Adipose tissue (tissue), 3 donors: Measurements from ENCODE around the gene COL18A1. TPM values are rescaled to one million over a fixed set of nuclear protein-coding genes. Genes with fewer than 3 reads are reported as not detected.
A peak's percentile ranks its signal among the peaks of the same experiment; 100 is the strongest.

ENCODE experiments used
- H3K27ac ChIP-seq: one replicate; pipeline ENCODE4 v1.5.1; 2013; ENCODE audit warnings: low read depth, low read length
- WGBS, 3 donors: extraction: QIAGEN DNeasy Blood & Tissue Kit; methylation state at CpG; one replicate each; pipeline ENCODE4 v1.1.7; 2013; 5-methylcytosine and 5-hydroxymethylcytosine counted together
- polyA plus RNA-seq, 3 donors: library from polyadenylated mRNA; stranded (reverse); fragments of 200-250 nt; gene quantifications; one replicate each; pipeline ENCODE4 v1.2.3, GENCODE V29; 2013
- donor health status: healthy with polysubstance abuse.
- donor health status: Bipolar disorder and iron deficiency.
- donor health status: healthy.

COL18A1 gene
- polyA plus RNA-seq, 3 donors: 42.2 to 93.6 (median 50.6) TPM

DNA sequence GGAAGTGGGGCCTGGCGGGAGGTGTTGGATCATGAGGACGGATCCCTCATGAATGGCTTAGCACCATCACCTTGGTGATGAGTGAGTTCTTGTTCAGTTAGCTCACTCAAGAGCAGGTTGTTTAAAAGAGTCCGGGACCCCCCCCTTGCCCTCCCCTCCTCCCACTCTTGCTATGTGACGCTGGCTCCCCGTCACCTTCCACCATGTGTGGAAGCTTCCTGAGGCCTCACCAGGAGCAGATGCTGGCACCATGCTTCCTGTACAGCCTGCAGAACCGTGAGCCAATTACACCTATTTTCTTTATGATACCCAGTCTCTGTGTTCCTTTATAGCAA is 140.2 kb downstream of the COL18A1 start:
- WGBS, 3 donors: 95 to 96% (median 95%) methylated on average over 6 of the region's 6 CpGs
- no peak overlapping the region for H3K27ac ChIP-seq

DNA sequence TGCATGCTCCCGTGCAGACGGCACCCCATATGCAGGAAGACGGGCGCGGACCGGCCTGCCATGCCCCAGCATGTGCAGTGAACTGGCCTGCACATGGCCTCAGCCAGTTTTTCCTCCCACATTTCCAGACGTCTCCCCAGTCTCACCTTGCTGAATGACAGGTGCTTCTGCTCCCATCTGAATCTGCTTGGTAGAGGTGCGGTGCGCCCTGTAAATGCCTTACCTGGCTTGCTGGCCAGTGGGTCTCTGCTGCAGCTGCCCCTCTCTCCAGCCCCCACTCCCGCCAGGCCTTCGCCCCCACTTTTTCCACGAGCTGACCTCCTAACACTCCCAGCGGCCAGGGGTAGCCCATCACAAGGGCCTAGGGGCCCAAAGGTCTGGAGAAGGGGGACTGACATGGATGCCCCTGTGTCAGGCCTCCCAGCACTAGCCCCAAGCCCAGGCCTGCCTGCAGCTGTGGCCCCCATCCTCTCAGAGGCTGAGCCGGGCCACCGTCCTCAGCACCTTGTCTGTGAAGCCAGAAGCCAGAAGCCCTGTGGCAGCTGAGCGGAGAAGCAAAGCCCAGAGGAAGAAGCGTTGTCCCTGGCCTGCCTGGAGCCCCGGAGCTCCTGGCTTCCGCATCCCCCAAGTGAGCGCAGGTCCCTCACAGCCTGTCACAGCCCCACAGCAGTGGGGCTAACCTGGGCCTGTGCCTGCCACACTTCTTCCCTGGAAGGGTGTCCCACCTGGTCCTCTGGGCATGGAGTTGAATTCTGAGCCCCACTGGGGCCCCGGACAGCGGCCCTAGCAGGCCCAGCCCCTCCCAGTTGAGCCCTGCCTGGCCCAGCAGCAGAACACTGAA is 140.9 kb downstream of the COL18A1 start:
- WGBS, 3 donors: 88 to 92% (median 90%) methylated on average over 22 of the region's 22 CpGs

GRCh38 chr21:45546636-45547544 is 141.9 kb downstream of the COL18A1 start:
- WGBS, 3 donors: 69 to 83% (median 81%) methylated on average over 16 of the region's 16 CpGs
- H3K27ac ChIP-seq: no peak overlapping the region

More for the DNA sequence above, 140.9 kb downstream of the COL18A1 start:
- H3K27ac ChIP-seq: no peak overlapping the region

DNA sequence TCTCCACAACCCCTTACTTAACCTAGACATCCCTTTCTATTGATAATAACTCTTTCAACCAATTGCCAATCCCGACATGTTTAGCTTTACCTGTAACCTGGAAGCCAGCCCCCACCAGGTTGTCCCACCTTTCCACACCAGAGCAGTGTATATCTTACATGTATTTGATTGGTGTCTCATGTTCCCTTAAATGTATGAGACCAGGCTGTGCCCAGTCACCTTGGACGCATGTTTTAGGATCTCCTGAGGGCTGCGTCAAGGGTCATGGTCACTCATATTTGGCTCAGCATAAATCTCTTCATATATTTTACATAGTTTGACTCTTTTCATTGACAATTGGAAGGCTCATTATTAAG is 142.6 kb downstream of the COL18A1 start:
- 56 to 92% (median 90%) methylated on average over 3 of the region's 3 CpGs for WGBS, 3 donors
- no peak overlapping the region for H3K27ac ChIP-seq

- H3K27ac ChIP-seq: no peak overlapping the region
- WGBS, 3 donors: 61 to 76% (median 75%) methylated on average over 9 of the region's 9 CpGs
These were observed 143.9 kb downstream of the COL18A1 start for GRCh38 chr21:45548711-45549491.

DNA sequence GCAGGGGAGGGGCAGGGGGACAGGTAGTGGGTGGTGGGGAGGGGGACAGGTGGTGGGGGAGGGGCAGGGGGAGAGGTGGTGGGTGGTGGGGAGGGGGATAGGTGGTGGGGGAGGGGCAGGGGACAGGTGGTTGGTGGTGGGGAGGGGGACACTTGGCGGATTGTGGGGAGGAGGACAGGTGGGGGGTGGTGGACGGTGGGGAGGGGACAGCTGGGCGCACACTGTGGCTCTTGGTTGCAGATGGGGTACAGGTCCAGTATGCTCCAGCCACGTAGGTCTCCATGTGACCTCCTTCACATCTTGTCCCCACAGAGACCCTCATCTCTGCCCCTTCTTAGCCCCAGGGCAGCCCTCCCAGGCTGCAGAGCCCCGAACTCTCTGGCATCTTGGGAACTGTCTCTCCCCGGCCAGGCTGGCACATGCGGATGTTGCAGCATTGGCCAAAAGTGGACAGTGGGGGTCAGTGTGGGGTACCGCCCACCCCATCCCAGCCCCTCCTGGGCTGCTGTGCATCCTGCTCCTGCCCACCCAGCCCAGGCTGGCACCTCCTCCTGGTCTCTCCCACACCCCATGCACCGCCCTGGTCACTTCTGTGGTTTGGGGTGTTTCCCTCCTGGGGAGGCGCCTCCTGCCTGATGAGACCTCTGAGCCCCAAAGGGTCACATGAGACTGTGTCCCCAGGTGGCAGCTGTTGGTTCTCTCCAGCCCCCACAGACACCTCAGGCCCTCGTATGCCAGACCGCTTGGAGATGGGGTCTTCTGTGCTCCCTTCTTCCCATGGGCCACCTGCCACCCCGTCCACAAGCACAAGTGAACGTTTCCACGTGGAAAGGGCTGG is 144.9 kb downstream of the COL18A1 start:
- H3K27ac ChIP-seq: peak overlapping the region; percentile 89
- WGBS, 3 donors: 57 to 71% (median 59%) methylated on average over 13 to 15 of the region's 15 CpGs

DNA sequence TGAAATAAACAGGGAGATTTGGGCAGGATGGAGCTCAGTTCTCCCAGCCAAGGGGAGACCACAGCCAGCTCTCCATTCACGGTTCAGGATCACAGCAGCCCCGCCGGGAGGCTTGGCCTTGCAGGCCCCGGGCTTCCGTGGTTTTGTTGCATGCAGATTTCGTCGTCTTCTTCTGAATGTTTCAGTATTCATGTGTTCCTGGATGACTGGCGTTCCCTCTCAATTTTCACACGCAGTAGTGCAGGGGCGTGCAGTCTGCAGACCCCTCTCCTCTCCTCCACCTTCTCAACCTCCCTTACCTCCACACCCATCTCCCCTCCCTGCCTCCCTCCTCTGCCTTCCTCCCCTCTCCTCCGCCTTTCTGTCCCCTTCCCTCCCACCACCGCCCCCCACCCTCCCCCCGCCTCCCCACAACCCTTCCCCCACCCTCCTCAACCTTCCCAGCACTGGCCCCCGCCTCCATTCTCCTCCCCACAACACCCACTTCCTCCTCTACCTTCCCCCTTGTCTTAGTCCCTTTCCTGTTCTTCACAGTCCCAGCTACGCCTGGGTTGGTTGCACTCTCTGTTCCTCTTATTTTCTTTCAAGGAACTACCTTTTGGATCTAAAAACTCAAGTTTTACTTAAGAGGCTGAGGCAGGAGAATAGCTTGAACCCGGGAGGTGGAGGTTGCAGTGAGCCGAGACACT is 145.7 kb downstream of the COL18A1 start:
- H3K27ac ChIP-seq: peak overlapping the region; percentile 89
- 30 to 47% (median 36%) methylated on average over 15 to 17 of the region's 17 CpGs for WGBS, 3 donors

- no peak overlapping the region for H3K27ac ChIP-seq
- 33 to 63% (median 36%) methylated on average over 8 of the region's 8 CpGs for WGBS, 3 donors
These were observed 146.4 kb downstream of the COL18A1 start for GRCh38 chr21:45551316-45551715.

GRCh38 chr21:45551783-45552695 is 147.1 kb downstream of the COL18A1 start:
- WGBS, 3 donors: 85 to 89% (median 86%) methylated on average over 35 of the region's 35 CpGs
- no peak overlapping the region for H3K27ac ChIP-seq

DNA sequence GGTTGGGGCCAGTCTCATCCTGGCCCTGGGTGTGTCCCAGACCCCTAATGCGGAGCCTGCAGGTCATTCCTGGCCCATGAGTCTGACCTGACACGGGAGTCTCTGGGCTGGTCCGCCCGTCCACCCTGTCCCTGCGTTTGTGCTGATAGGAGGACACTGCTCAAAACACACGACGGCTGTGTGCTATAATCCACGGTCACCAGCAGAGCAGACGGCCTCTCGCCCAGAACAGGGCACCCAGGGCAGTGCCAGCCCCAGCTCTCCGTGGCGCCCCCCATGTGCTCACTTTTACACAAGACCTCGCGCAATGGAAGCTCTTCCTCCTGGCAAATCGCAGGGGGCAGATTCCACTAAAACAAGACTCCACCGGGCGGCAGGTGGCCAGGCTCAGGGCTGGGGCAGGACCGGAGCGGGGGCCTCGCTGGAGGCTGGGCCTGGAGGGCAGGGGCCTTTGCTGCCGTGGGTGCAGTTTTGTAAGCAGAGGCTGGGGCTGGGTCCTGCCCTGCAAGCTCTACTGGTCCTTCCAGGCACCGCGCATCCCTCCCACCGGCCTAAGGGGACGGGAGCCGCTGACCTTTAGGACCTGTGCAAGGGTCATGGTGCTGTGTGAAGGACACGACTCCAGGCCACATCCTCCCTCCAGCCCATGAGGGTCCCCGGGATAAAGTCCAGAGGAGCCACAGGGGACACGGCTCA is 147.9 kb downstream of the COL18A1 start:
- H3K27ac ChIP-seq: no peak overlapping the region
- WGBS, 3 donors: 74 to 78% (median 76%) methylated on average over 28 to 29 of the region's 29 CpGs

GRCh38 chr21:45554477-45555175 is 149.7 kb downstream of the COL18A1 start:
- 1 to 3% (median 2%) methylated on average over 37 to 53 of the region's 53 CpGs for whole genome bisulfite sequencing, 3 donors
- H3K27ac ChIP-seq: peak overlapping the region; percentile 29

GRCh38 chr21:45555251-45555556 is 150.2 kb downstream of the COL18A1 start:
- no peak overlapping the region for H3K27ac ChIP-seq
- WGBS, 3 donors: 0 to 2% (median 1%) methylated on average over 5 to 20 of the region's 34 CpGs

DNA sequence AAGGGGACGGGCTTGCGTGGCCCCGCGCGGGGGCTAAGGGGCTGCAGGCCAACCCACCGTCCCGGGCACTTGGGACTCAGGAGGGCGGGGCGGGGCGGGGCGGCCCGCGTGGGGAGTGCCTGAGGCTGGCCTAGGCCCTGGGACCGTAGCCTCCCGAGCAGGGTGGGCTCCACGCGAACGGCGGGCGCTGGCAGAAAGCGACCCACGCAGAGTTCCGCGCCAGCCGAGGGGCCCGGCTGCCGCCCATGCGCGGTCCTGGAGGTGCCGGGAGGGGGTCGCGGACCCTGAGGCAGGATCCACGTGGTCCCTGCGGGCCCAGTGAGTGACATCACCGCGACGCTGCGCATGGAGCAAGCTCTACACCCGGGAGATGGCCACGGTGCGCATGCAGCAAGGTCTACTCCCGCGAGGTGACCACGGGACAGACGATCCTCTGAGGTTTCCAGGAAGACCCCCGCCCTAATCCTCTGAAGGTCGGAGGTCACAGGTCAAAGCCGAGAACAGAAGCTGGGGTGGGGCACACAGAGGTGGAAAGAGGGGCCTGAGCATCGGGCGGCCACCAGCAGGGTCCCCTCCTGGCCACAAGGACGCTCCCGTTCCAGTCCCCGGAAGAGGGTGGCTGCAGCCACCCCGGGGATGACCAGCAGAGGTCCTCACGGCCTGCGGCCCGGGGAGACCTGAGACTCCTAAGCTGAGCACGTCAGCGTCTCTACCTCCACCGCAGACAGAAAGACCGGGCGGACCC is 150.8 kb downstream of the COL18A1 start:
- 1 to 8% (median 2%) methylated on average over 43 to 62 of the region's 62 CpGs for WGBS, 3 donors

DNA sequence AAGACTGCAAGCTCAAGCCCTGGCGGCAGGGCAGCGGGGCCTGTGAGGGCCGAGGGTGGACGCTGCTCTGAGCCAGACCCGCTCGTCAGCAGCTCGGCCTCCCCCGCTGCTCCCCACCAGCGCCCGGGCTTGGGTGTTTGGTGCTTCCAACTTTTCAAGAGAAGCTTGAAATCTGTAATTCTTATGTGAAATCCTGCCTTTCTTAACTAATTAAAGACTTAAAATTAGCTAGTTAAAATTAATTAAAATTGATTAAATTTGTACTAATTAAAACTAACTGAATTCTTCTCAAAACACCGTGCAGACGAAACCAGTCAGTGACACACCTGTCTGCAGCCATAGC is 151.3 kb downstream of the COL18A1 start:
- WGBS, 3 donors: 30 to 48% (median 45%) methylated on average over 12 of the region's 12 CpGs
- H3K27ac ChIP-seq: no peak overlapping the region

More for the DNA sequence above, 150.8 kb downstream of the COL18A1 start:
- H3K27ac ChIP-seq: peak overlapping the region; percentile 22
